Spleen (tissue), 7 donors: ENCODE results near the gene PABPC1L.

Experiments used
- POLR2A ChIP-seq, 3 donors: fragments of 450-650 bp; IDR thresholded peaks; one replicate each; pipeline ENCODE4 v1.5.1; 2017; ENCODE audit warnings: antibody characterized with exemption in 3 of 3, mild to moderate bottlenecking in 1 of 3
- POLR2AphosphoS5 ChIP-seq, 3 donors: sonication (generic); formaldehyde crosslinking; IDR thresholded peaks; one replicate each; pipeline ENCODE4 v1.5.1; 2017; ENCODE audit warnings: antibody characterized with exemption in 3 of 3
- TF ChIP-seq, protein P1 (sequence below), 11 experiments: fragments of 200-600 bp in 7 of 11; fragments of 450-650 bp in 4 of 11; sonication (generic) in 4 of 11; IDR thresholded peaks in 8 of 11; conservative IDR thresholded peaks in 3 of 11; 1 replicate in 7 of 11; 2 replicates in 4 of 11; pipeline versions ENCODE4 v1.4.0 to v1.8.0; 2016 to 2021; ENCODE audit warnings: antibody characterized with exemption in 11 of 11, inconsistent platforms in 4 of 11, mild to moderate bottlenecking in 1 of 11
- donor health status: DM: no; HTN: no; CAD: no; lungs with moderate emphysema.
- donor health status: DM: no; HTN: no; CAD: no.
- donor health status: DM: no; HTN: no; CAD: no.

GRCh38 chr20:44959638-44960102, 49.8 kb downstream of the PABPC1L start:
- TF ChIP-seq, protein P1, sequence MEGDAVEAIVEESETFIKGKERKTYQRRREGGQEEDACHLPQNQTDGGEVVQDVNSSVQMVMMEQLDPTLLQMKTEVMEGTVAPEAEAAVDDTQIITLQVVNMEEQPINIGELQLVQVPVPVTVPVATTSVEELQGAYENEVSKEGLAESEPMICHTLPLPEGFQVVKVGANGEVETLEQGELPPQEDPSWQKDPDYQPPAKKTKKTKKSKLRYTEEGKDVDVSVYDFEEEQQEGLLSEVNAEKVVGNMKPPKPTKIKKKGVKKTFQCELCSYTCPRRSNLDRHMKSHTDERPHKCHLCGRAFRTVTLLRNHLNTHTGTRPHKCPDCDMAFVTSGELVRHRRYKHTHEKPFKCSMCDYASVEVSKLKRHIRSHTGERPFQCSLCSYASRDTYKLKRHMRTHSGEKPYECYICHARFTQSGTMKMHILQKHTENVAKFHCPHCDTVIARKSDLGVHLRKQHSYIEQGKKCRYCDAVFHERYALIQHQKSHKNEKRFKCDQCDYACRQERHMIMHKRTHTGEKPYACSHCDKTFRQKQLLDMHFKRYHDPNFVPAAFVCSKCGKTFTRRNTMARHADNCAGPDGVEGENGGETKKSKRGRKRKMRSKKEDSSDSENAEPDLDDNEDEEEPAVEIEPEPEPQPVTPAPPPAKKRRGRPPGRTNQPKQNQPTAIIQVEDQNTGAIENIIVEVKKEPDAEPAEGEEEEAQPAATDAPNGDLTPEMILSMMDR (IDR thresholded peaks at IDR 0.05 in 8 of 11, conservative IDR thresholded peaks at IDR 0.05 in 3 of 11): no peak
- TF ChIP-seq POLR2AphosphoS5 (IDR thresholded peaks at IDR 0.05) (no peak), POLR2A (IDR thresholded peaks at IDR 0.05) (no peak)
